Tibial nerve (tissue), 4 donors: ENCODE data around the gene PGK1.

Experiments
- CTCF ChIP-seq, 5 experiments: fragments of 200-600 bp in 3 of 5; fragments of 450-650 bp in 2 of 5; sonication (generic) in 3 of 5; IDR thresholded peaks; one replicate each; pipeline ENCODE4 v1.5.1; 2016 to 2019; ENCODE audit warnings: antibody characterized with exemption in 5 of 5, mild to moderate bottlenecking in 3 of 5, moderate library complexity in 2 of 5
- EP300 ChIP-seq, 2 donors: sonication (generic); formaldehyde crosslinking; IDR thresholded peaks; one replicate each; pipeline ENCODE4 v1.6.1; 2017; ENCODE audit warnings: antibody characterized with exemption in 2 of 2, mild to moderate bottlenecking in 1 of 2
- POLR2A ChIP-seq, 2 donors: fragments of 450-650 bp; IDR thresholded peaks; one replicate each; pipeline ENCODE4 v1.6.1; 2017; ENCODE audit warnings: antibody characterized with exemption in 2 of 2, mild to moderate bottlenecking in 2 of 2, moderate library complexity in 2 of 2

GRCh38 chrX:78106651-78106986, 2.6 kb downstream of the PGK1 start:
- TF ChIP-seq CTCF (IDR thresholded peaks at IDR 0.05) (no peak), POLR2A (IDR thresholded peaks at IDR 0.05) (no peak), EP300 (IDR thresholded peaks at IDR 0.05) (no peak)
